GM12878 (cell line): Measurements from ENCODE around the gene ENPP6. TPM values are rescaled to one million over a fixed set of nuclear protein-coding genes. Genes with fewer than 3 reads are reported as not detected.

ENCODE experiments used
- ATAC-seq: fragments of 200-7000 bp; cut with Tn5 transposase; 3 replicates; pipeline ENCODE4 v1.9.1; 2020; ENCODE audit warnings: mild to moderate bottlenecking, moderate library complexity
- BruUV-seq: library from RNA; stranded (reverse); fragments of 400-500 nt; replicated peaks from 2 replicates; lab custom pipeline; 2021; lab: Mats Ljungman, UMichigan
- CTCF ChIA-PET: fragments of 300-600 bp; sonication (Branson Sonifier 250); formaldehyde crosslinking; extraction: SDS; loops from one replicate; lab custom pipeline; 2021; ENCODE audit warnings: inconsistent platforms; lab: Yijun Ruan, JAX
- POLR2A ChIA-PET: fragments of 350-600 bp; formaldehyde crosslinking; extraction: SDS; loops from one replicate; lab custom pipeline; 2021; ENCODE audit warnings: inconsistent platforms; lab: Charles Lee
- RAD21 ChIA-PET: fragments of 300-600 bp; sonication (Branson Sonifier 250); formaldehyde crosslinking; loops from one replicate; lab custom pipeline; 2023; ENCODE audit warnings: antibody characterized with exemption; ENCODE audit not compliant: unreplicated experiment; lab: Charles Lee
- SMC1A ChIA-PET: fragments of 300-600 bp; sonication (Branson Sonifier 250); formaldehyde crosslinking; loops from one replicate; lab custom pipeline; 2023; ENCODE audit not compliant: unreplicated experiment, uncharacterized antibody; lab: Charles Lee
- DNase-seq: peaks from one replicate; pipeline ENCODE4 v3.0.0-alpha.2; 2011; ENCODE audit warnings: low read depth, low spot score
- FAIRE-seq: peaks from 3 replicates; lab custom pipeline; 2011; peaks lifted over from hg19 to GRCh38; lab: Jason Lieb, UNC
- H2AFZ ChIP-seq: 2 replicates; pipeline ENCODE4 v1.6.0; 2011; ENCODE audit warnings: low read depth, low read length, control low read depth; ENCODE audit not compliant: control insufficient read depth
- H3K27ac ChIP-seq: 2 replicates; pipeline ENCODE4 v1.5.1; 2011; ENCODE audit warnings: control low read depth; ENCODE audit not compliant: control insufficient read depth, insufficient read depth
- H3K27me3 ChIP-seq, 2 experiments: replicated peaks in 1 of 2; 2 replicates each; pipeline versions ENCODE4 v1.6.0 to v1.6.1; 2011; ENCODE audit warnings: low read length in 1 of 2; ENCODE audit not compliant: control insufficient read depth in 2 of 2, insufficient read depth in 2 of 2
- H3K36me3 ChIP-seq, 2 experiments: 2 replicates each; pipeline ENCODE4 v1.5.1; 2011; ENCODE audit warnings: low read length in 1 of 2; ENCODE audit not compliant: control insufficient read depth in 2 of 2, insufficient read depth in 2 of 2
- H3K4me1 ChIP-seq: 2 replicates; pipeline ENCODE4 v1.6.1; 2011; ENCODE audit warnings: mild to moderate bottlenecking, low read length, moderate library complexity, mixed read lengths; ENCODE audit not compliant: control insufficient read depth, insufficient read depth
- H3K4me2 ChIP-seq: 2 replicates; pipeline ENCODE4 v1.6.0; 2011; ENCODE audit warnings: control low read depth; ENCODE audit not compliant: control insufficient read depth, insufficient read depth
- H3K4me3 ChIP-seq: fragments of 200-600 bp; sonication (generic); 2 replicates; pipeline ENCODE4 v1.5.1; 2016
- H3K79me2 ChIP-seq: 2 replicates; pipeline ENCODE4 v1.6.0; 2011; ENCODE audit warnings: low read length; ENCODE audit not compliant: control insufficient read depth, insufficient read depth
- H3K9ac ChIP-seq: 2 replicates; pipeline ENCODE4 v1.8.0; 2011; ENCODE audit warnings: low read length, control low read depth, mixed read lengths; ENCODE audit not compliant: control insufficient read depth, insufficient read depth
- H3K9me3 ChIP-seq: replicated peaks from 3 replicates; pipeline ENCODE4 v1.5.1; 2011; ENCODE audit warnings: mild to moderate bottlenecking, low read length; ENCODE audit not compliant: control insufficient read depth, insufficient read depth
- H4K20me1 ChIP-seq: 2 replicates; pipeline ENCODE4 v1.6.0; 2011; ENCODE audit not compliant: control insufficient read depth, insufficient read depth
- CHD2 ChIP-seq: IDR thresholded peaks from 2 replicates; pipeline ENCODE4 v1.6.1; 2011; ENCODE audit warnings: low read depth, low read length, improper control_type of control experiment, borderline replicate concordance
- FOXK2 ChIP-seq: fragments of 450-650 bp; IDR thresholded peaks from 2 replicates; pipeline ENCODE4 v1.6.1; 2017; ENCODE audit warnings: mild to moderate bottlenecking, moderate library complexity
- HCFC1 ChIP-seq: fragments of 150-350 bp; IDR thresholded peaks from 2 replicates; pipeline ENCODE4 v1.6.1; 2014; ENCODE audit warnings: low read length
- JUNB ChIP-seq: IDR thresholded peaks from 2 replicates; pipeline ENCODE4 v1.6.1; 2016; ENCODE audit warnings: antibody characterized with exemption, mild to moderate bottlenecking
- KDM1A ChIP-seq: fragments of 200-600 bp; sonication (generic); IDR thresholded peaks from 2 replicates; pipeline ENCODE4 v1.6.1; 2016; ENCODE audit warnings: borderline replicate concordance
- NFIC ChIP-seq: IDR thresholded peaks from 2 replicates; pipeline ENCODE4 v1.6.1; 2012; ENCODE audit warnings: low read depth, mild to moderate bottlenecking, inconsistent platforms, low read length, moderate library complexity
- NKRF ChIP-seq: fragments of 450-650 bp; conservative IDR thresholded peaks from 2 replicates; pipeline ENCODE4 v1.6.1; 2017; ENCODE audit warnings: mild to moderate bottlenecking, moderate library complexity
- PAX5 ChIP-seq: IDR thresholded peaks from 2 replicates; pipeline ENCODE4 v1.6.1; 2011; ENCODE audit warnings: low read depth, low read length, borderline replicate concordance
- POU2F2 ChIP-seq: IDR thresholded peaks from 3 replicates; pipeline ENCODE4 v1.6.1; 2011; ENCODE audit warnings: low read depth, mild to moderate bottlenecking, low read length, borderline replicate concordance
- RCOR1 ChIP-seq: conservative IDR thresholded peaks from 2 replicates; pipeline ENCODE4 v1.6.1; 2012; ENCODE audit warnings: low read depth, low read length, improper control_type of control experiment
- RFX5 ChIP-seq: IDR thresholded peaks from 2 replicates; pipeline ENCODE4 v1.6.1; 2011; ENCODE audit warnings: low read depth, low read length, improper control_type of control experiment
- SMAD1 ChIP-seq: fragments of 450-650 bp; IDR thresholded peaks from 2 replicates; pipeline ENCODE4 v1.6.1; 2018; ENCODE audit warnings: mild to moderate bottlenecking, low read depth; ENCODE audit not compliant: partially characterized antibody
- STAT1 ChIP-seq: fragments of 450-650 bp; conservative IDR thresholded peaks from 2 replicates; pipeline ENCODE4 v1.6.1; 2014; ENCODE audit warnings: antibody characterized with exemption, mild to moderate bottlenecking
- TCF12 ChIP-seq: IDR thresholded peaks from 2 replicates; pipeline ENCODE4 v1.6.1; 2011; ENCODE audit warnings: low read depth, mild to moderate bottlenecking, low read length
- WGBS: methylation state at CpG from one replicate; pipeline ENCODE4 v1.1.6; 2016; ENCODE audit warnings: low lambda C conversion rate; ENCODE audit not compliant: insufficient replicate concordance, insufficient coverage; ENCODE audit errors: missing lambda C conversion rate; 5-methylcytosine and 5-hydroxymethylcytosine counted together
- in situ Hi-C: fragments of 300-500 bp; cut with MboI; formaldehyde crosslinking; loops from 9 replicates; pipeline ENCODE4 v1.14.3; 2018; ENCODE audit warnings: mixed read lengths
- intact Hi-C: fragments of 100-400 bp; cut with micrococcal nuclease; formaldehyde crosslinking; loops from one replicate; pipeline ENCODE4 v1.14.2; 2022; ENCODE audit not compliant: unreplicated experiment
- polyA plus RNA-seq, 11 experiments: library from polyadenylated mRNA; depleted of rRNA in 4 of 11; unstranded in 6 of 11; stranded (reverse) in 5 of 11; fragments of >200 nt; fragmentation: Nextera tagmentation in 4 of 11; fragmentation: Illumina TruSeq in 1 of 11; extraction: Ambion mirVana in 4 of 11; extraction: Trizol in 1 of 11; gene quantifications; 1 replicate in 1 of 11; 2 replicates in 10 of 11; pipeline versions ENCODE4 v1.2.1 to v1.2.3, GENCODE V29; 2011 to 2016; ENCODE audit warnings: inconsistent platforms in 2 of 11, missing spikeins in 2 of 11, low read depth in 1 of 11
- total RNA-seq, 4 experiments: library from RNA; depleted of rRNA in 3 of 4; stranded (reverse); fragments of >200 nt in 3 of 4; fragmentation: Illumina TruSeq in 1 of 4; extraction: Trizol in 1 of 4; gene quantifications; 2 replicates each; pipeline versions ENCODE4 v1.2.1 to v1.2.3, GENCODE V29; 2013 to 2021
- TF ChIP-seq, protein P1 (sequence below): fragments of 450-650 bp; IDR thresholded peaks from 2 replicates; pipeline ENCODE4 v1.6.1; 2016; ENCODE audit warnings: mild to moderate bottlenecking

ENPP6 gene
- total and polyA plus RNA-seq, 10 of the 15 experiments (the other 5 are each of a cell fraction or from before 2014, with no cell fraction given) = 0.04 to 1.0 (median 0.44) TPM; not detected in 1

DNA sequence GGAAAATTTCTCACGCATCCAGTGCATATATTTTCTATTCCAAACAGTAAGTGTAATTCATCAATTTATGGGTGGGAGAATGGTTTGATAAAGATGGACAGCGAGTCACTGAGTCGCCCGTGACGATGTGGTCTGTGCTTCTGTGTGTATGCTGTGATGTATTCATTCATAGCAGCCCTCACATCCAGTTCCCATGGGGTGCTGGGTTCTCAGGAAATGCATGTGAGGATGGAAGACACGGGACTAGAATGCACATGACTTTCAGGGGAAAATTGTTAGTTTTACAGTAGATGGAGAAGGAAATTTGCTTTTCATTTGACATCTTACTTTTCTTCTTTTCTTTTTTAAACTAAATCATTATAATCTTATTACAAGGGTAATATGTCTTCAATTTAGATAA, 159.6 kb downstream of the ENPP6 start (continued):
- TF ChIP-seq STAT1 = no peak

GRCh38 chr4:184056877-184057276, 160.8 kb downstream of the ENPP6 start:
- intact Hi-C loops (no loop called here), in situ Hi-C loops (no loop called here)
- Histone ChIP-seq H3K4me2 (no peak overlapping the region), H3K36me3 (no peaks in the 10 kb centered on the region), H4K20me1 (no peaks in the 10 kb centered on the region), H3K27me3 (peaks cover 0 to 3% of the 10 kb centered on the region in 2 experiments; a peak in 2 of 4 replicates), H3K79me2 (no peaks in the 10 kb centered on the region), H3K4me3 (no peak overlapping the region), H3K4me1 (no peaks in the 10 kb centered on the region), H3K27ac (no peak overlapping the region), H2AFZ (no peak overlapping the region), H3K9me3 (no peaks in the 10 kb centered on the region), H3K9ac (no peak overlapping the region)
- ChIA-PET CTCF (interaction anchor here (0.6 kb wide), 1 partner anchor 13 kb away, joined by 4 read pairs; no protein-coding TSS in a partner anchor), SMC1A (no interaction called here), POLR2A (interaction anchor here (0.6 kb wide), 1 partner anchor 467 kb away, joined by 3 read pairs; no protein-coding TSS in a partner anchor), RAD21 (no interaction called here)
- no peak for TF ChIP-seq CHD2
- no peak for TF ChIP-seq HCFC1
- no peak for TF ChIP-seq RCOR1
- no TSS peak for BruUV-seq
- ATAC-seq (no peak), FAIRE-seq (no peak), DNase-seq (no peak)
- 20% methylated on average over 14 of the region's 14 CpGs for WGBS

- in situ Hi-C loops = no loop called here
- no peaks in the 10 kb centered on the region for H3K4me1 ChIP-seq
- ATAC-seq (no peak), FAIRE-seq (no peak), DNase-seq (no peak)
- H3K9ac ChIP-seq = no peak overlapping the region
- WGBS = 22% methylated on average over 5 of the region's 5 CpGs
- no TSS peak for BruUV-seq
- no peaks in the 10 kb centered on the region for H3K9me3 ChIP-seq
- no peak overlapping the region for H3K27ac ChIP-seq
- H3K4me3 ChIP-seq = no peak overlapping the region
- H3K36me3 ChIP-seq = no peaks in the 10 kb centered on the region
- ChIA-PET CTCF (no interaction called here), POLR2A (interaction anchor here (0.6 kb wide), 1 partner anchor 66 kb away, joined by 6 read pairs; no protein-coding TSS in a partner anchor), SMC1A (no interaction called here), RAD21 (no interaction called here)
- H4K20me1 ChIP-seq = no peaks in the 10 kb centered on the region
- H3K79me2 ChIP-seq = no peaks in the 10 kb centered on the region
- no peak overlapping the region for H2AFZ ChIP-seq
- no peak overlapping the region for H3K4me2 ChIP-seq
- intact Hi-C loops = no loop called here
- peaks cover 0 to 2% of the 10 kb centered on the region in 2 experiments; a peak in 2 of 4 replicates for H3K27me3 ChIP-seq
- TF ChIP-seq JUNB (no peak), RFX5 (no peak), POU2F2 (no peak), TCF12 (no peak), PAX5 (no peak), NFIC (no peak), SMAD1 (no peak), KDM1A (no peak), FOXK2 (no peak), NKRF (no peak)
- TF ChIP-seq, protein P1, sequence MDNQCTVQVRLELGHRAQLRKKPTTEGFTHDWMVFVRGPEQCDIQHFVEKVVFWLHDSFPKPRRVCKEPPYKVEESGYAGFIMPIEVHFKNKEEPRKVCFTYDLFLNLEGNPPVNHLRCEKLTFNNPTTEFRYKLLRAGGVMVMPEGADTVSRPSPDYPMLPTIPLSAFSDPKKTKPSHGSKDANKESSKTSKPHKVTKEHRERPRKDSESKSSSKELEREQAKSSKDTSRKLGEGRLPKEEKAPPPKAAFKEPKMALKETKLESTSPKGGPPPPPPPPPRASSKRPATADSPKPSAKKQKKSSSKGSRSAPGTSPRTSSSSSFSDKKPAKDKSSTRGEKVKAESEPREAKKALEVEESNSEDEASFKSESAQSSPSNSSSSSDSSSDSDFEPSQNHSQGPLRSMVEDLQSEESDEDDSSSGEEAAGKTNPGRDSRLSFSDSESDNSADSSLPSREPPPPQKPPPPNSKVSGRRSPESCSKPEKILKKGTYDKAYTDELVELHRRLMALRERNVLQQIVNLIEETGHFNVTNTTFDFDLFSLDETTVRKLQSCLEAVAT = no peak
Measured at GRCh38 chr4:184053434-184053833, 164.2 kb downstream of the ENPP6 start.
